ENCODE data around the gene PRKN.

- no peak for TF ChIP-seq POLR2A (IDR thresholded peaks at IDR 0.05; ENCODE audit: low read length)
- TF ChIP-seq GATA1 (IDR thresholded peaks at IDR 0.05; ENCODE audit: low read depth, low read length): no peak
Observed at GRCh38 chr6:162019349-162019748, 708.2 kb downstream of the PRKN start.
